ENCODE data around the gene RUNX3. TPM values are rescaled to one million over a fixed set of nuclear protein-coding genes. Genes with fewer than 3 reads are reported as not detected.

RUNX3 gene
- polyA plus RNA-seq, 12 donors, result 0.29 to 29.3 (median 0.62) TPM; not detected in 2

- DNase-seq, result no peak
Measured at GRCh38 chr1:24888061-24888970, 41.8 kb downstream of the RUNX3 start.

DNA sequence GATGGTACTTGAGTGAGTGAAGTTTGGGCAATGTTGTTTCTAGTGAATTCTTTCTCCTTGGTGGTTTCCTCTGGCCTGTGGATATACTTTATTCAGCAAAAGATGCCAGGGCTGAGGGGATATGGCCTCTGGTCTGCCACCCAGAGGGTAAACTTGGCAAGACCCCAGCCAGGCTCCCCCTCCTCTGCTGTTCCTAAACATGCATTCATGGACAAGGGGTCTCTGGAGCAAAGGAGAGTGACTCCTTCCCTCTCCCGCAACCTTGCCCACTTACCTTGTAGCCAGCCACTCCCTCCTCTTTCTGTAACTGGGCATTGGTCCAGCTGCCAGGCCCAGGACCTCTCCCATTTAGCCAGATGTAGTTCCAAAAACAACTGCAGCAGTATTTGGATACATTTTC lies 43.8 kb downstream of the RUNX3 start:
- DNase-seq, result no peak

GRCh38 chr1:24884751-24885150 lies 45.3 kb downstream of the RUNX3 start:
- DNase-seq, result no peak

DNA sequence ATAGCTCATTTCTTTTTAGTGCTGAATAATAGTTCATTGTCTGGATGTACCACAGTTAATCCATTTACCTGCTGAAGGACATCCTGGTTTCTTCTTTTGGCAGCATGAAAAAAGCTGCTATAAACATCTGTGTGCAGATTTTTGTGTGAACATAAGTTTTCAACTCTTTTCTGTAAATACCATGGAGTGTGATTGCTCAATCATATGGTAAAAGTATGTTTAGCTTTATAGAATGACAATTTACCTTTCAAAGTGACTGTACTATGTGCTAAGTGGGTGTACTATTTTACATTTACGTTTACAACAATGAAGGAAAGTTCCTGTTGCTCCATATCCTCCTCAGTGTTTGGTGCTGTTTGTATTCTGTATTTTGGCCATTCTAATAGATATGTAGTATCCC lies 49.0 kb downstream of the RUNX3 start:
- no peak for DNase-seq

DNA sequence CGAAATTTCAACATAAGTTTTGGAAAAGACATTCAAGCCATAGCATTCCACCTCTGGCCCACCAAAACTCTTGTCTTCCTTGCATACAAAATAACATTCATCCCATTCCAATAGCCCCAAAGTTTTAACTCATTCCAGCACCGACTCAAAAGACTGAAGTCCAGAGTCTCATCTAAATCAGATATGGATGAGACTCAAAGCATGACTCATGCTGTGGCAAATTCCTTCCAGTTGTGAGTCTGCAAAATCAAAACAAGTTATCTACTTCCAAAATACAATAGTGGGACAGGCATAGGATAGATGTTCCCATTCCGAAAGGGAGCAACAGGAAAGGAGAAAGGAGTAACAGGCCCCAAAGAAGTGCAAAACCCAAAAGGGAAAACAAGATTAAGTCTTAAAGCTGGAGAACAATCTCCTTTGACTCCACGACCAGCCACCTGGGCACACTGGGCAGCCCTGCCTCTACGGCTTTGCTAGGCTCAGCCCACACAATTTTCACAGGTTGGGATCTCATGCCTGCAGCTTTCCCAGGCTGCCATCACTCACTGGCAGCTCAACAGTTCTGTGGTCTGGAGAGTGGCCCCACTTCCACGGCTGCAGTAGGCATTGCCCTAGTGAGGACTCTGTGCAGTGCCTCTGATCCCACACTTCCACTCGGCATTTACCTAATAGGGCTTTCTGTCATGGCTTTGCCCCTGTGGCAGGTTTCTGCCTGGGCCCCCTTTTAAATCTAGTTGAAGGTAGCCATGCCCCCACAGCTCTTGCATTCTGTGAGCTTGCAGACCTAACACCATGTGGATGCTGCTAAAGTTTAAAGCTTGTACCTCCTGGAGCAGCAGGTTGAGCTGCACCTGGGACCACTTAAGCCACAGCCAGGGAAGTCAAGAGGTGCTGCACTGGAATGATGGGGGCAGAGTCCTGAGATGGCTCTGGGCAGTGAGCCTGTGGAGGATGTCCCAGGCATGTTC lies 51.0 kb downstream of the RUNX3 start:
- no peak for DNase-seq

- DNase-seq, result no peak
Measured at GRCh38 chr1:24878045-24878444, 52.0 kb downstream of the RUNX3 start.

GRCh38 chr1:24875991-24876506 lies 54.0 kb downstream of the RUNX3 start:
- no peak for DNase-seq

DNA sequence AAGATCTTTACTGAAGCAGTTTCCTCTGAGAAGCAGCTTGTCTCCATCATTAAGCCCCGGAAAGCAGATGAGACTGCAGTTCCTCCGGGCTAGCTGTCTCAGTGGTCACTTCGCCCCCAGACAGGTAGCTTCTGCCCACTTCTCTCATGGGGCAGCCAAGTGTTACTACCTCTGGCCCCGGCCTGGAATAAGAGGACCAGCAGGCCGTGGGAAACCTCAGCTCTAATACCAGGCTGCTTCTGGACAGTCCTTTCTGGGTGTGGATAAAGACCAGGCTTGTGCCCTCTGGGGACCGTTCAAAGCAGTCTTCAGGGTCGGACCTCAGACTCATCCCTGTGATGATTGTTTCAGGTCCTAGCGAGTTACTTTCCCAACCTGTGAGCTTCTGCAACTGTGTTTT lies 54.8 kb downstream of the RUNX3 start:
- no peak for DNase-seq

DNA sequence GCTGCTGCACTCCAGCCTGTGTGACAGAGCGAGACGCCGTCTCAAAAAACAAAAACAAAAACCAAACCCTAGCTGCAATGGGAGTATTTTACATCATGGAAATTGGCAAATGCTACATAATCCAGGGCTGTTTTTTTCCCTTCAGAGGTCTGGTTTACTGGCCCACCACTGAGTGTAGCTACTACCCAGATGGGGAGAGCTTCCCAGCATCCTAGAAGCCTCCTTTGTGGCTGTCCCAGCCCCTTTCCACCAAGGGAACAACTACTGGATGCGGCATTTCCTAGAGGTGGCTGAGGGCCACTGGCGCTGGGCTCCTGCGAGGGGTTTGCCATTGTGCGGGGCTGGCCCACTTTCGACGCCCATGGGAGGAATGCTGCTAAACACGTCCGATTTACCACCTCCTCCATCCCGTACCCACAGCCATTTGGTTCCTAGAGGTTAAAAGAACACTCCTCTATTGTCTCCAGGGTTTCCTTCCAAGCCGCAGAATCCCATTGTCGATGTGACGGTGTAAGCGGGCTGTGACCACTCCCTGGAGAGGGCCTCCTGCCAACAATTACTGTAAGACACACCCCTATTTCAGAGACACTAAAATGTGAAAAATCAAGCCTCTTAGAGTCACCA lies 55.4 kb downstream of the RUNX3 start:
- no peak for DNase-seq

DNA sequence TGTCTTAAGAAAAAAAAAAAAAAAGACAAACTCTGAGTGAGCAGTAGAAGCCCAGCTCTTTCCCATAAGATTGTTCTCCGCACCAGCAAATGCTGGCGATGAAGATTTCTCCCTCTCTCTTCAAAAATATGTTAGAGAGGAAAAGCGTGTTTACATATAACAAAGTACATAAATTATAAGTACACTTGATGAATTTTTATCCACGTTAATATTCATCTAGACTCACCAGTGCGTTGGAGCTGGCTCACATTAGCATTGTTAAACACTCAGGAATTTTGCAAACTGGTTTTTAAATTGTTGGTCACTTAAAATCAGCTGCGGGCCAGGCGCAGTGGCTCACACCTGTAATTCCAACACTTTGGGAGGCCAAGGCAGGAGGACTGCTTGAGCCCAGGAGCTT lies 56.0 kb downstream of the RUNX3 start:
- DNase-seq, result no peak

- DNase-seq, result no peak
Measured at GRCh38 chr1:24873148-24873547, 56.9 kb downstream of the RUNX3 start.

- DNase-seq, result no peak
Measured at GRCh38 chr1:24872061-24872850, 57.8 kb downstream of the RUNX3 start.

DNA sequence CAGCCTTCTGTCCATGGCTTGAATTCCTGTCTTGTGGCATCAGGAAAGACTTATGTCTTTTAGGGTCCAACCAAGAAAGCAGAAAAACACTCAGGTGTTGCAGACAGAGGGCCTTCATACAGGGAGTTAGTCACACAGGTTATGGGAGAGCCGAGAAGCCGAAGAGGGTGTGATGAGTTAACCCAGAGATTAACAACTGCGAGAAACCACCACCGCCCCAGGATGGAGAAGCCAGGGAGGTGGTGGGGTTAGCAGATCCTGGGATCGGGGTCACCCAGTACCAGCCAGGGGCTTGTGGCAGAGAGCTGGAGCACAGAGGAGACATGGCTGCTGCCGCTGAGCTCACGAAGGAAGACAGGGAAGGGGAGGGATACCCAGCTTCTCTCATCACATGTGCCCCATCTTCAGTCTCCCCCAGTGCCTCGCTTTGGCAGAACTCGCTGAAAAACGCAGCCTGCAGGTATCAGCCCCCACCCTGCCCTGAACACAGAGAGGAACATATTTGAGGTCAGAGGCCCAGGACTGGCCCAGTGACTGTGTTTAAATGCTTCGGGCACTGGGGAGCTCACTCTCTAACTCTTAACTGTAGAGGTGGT lies 58.7 kb downstream of the RUNX3 start:
- DNase-seq, result no peak

DNA sequence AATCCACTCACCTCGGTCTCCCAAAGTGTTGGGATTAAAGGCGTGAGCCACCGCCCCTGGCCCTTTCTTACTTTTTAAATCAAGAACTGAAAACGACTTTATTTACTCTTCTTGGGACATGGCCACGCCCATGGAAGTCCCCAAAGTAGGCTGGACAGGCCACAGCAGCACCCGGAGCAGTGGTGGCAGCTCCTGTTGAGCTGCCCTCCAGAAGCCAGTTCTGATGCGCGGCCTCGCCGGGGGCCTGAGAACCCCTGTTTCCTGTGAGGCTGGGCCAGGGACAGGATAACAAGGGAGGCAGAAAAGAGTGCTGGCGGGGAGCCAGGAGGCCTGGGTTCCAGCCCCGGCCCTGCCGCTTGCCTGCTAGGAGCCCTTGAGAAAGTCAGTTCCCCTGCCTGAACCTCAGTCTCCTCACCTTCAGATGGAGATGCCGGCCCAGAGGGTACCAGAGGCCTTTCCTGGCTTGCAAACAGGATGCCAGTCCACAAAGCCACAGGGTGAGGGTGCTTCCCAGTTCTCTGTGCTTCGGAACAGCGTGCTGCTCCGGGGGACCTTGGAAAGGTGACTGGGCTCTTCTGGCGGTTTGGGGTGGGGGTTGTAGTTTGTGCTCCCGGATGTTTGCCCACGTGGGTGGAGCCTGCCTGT lies 59.4 kb downstream of the RUNX3 start:
- no peak for DNase-seq

DNA sequence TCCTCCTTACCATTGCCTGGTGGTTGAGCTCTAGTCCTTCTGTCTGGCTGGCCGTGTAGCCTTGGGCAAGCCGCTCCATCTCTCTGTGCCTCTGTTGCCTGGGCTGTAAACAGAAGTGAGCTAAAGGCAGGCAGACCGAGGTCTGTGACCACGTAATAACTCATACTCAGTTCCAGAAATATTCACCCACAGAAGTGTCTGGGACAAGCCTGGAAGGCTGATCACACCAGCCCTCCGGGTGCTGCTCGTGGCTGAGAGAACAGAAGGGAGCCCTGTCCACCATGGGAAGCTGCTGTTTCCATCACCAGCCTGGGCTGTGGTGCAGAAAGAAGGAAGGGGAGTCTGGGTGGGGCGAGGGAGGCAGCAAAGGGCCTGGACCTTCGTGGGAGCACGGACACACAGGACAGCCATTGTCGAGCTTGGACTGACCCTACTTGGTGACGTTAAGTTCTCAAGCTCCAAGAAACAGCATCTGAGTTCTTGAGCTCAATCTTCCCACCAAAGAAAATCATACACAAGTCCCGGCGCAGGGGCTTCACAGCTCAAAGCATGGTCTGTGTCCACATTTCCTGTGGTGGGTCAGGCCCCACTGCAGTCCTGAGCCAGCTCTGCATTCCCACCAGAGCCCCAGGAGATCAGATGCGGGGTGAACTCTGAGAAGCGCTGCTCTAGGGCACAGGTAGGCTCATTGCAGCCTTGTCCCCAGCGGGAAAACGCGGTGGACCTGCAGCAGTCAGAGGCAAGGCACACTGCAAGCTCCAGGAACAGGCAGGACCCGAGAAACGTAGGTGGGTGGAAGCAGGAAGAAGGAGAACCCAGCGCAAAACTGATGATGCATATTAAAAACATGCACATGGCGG lies 61.8 kb downstream of the RUNX3 start:
- DNase-seq, result no peak

DNA sequence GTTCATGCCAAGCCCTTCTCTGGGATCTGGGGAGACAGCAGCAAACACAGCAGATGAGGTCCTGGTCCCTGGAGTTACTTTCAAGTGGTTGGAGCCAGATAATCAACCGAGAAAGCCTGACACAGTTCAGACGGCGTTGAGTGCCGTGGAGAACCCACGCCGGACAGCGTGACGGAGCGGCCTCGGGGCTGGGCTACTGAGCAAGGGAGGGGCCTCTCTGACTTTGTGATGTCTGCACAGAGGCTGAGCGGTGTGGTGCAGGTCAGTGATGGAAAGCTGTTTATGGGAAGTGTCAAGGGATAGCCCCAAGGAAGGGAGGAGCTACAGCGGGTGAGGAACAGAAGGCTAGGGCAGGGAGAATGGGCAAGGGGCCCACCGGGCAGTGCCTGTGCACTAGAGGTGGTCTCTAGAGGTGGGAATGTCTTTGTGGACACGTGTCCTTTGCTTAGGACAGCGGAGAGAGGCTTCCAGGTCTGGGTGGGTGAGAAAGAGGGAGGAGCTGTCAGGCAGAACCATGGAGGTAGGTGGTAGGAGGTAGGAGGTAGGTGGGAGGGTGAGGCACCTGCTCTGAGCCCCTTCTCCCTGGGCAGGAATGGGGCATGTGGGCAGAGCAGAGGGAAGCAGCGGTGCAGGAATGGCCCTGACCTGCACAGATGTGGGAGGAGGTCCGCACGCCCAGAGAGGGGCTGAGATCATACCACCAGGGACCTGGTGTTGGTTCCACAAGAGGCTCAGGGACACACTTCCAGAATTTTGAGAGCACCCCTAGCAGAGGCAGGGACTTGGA lies 62.8 kb downstream of the RUNX3 start:
- no peak for DNase-seq

DNA sequence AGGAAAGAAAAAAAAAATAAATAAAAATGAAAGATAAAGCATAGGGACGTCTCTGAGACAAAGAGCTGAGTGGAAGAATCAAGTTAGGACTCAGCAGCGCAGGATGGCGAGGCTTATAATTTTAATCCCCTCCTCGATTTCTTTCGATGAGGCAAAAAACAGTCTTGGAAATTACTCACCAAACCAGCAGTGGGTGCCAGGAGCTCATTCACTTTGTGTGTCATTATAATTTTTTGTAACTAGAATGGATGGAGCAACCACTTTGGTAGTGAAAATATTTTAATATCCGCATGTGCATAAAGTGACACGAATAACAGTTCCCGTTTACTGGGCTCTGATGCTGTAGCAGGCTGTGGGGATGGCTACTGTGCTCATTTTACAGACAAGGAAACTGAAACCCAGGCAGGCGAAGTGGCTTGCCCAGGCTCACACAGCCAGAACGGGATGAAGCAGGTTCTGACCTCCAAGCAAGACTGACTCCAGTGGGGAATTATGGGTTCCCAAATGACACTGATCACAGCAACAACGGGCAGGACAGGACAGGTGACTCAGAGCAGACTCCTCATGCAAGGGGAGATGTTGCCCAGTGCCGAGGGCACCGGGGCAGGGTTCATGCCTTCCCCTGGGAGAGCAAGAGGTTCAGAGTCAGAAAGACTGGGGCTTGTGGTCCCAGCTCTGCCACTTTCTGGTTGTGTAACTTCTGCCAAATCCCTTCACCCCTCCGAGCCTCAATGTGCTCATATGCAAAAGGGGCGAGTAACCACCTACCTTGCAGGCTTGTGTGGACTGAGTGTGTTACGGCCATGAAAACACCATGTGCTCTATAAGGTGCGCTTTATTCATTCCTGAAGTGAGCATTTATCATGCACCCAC lies 63.6 kb downstream of the RUNX3 start:
- no peak for DNase-seq

Measured in muscle of arm (tissue), 12 donors.